Measurements from ENCODE around the gene SIGLEC11.

Gene SIGLEC11

GRCh38 chr19:49923055-49924003, 37.6 kb downstream of the SIGLEC11 start:
- no peak for DNase-seq

GRCh38 chr19:49921871-49922795, 38.8 kb downstream of the SIGLEC11 start:
- DNase-seq: no peak

- DNase-seq: no peak
Observed at GRCh38 chr19:49920624-49921363, 40.2 kb downstream of the SIGLEC11 start.

- DNase-seq: no peak
Observed at GRCh38 chr19:49918089-49918488, 42.9 kb downstream of the SIGLEC11 start.

GRCh38 chr19:49916839-49917733, 43.9 kb downstream of the SIGLEC11 start:
- DNase-seq: no peak

- no peak for DNase-seq
Observed at GRCh38 chr19:49915271-49915670, 45.7 kb downstream of the SIGLEC11 start.

- no peak for DNase-seq
Observed at GRCh38 chr19:49913720-49914119, 47.3 kb downstream of the SIGLEC11 start.

- no peak for DNase-seq
Observed at GRCh38 chr19:49912965-49913685, 47.8 kb downstream of the SIGLEC11 start.

- no peak for DNase-seq
Observed at GRCh38 chr19:49911381-49912145, 49.4 kb downstream of the SIGLEC11 start.

GRCh38 chr19:49910179-49910578, 50.8 kb downstream of the SIGLEC11 start:
- DNase-seq: no peak

GRCh38 chr19:49908480-49909420, 52.2 kb downstream of the SIGLEC11 start:
- no peak for DNase-seq

GRCh38 chr19:49907745-49908446, 53.1 kb downstream of the SIGLEC11 start:
- no peak for DNase-seq

- no peak for DNase-seq
Observed at GRCh38 chr19:49906879-49907564, 54.0 kb downstream of the SIGLEC11 start.

- no peak for DNase-seq
Observed at GRCh38 chr19:49904136-49904535, 56.8 kb downstream of the SIGLEC11 start.

Data from stimulated activated CD4-positive, alpha-beta T cell treated with anti-CD3 and anti-CD28 coated beads, Interleukin-12 subunit alpha, Interleukin-12 subunit beta, amount 100 ng/mL, for 4 hours (primary cell).